Hematopoietic multipotent progenitor cell treated with erythropoietin and hydrocortisone succinate and interleukin-3 and kit ligand, for 4 days (in vitro differentiated cells): ENCODE results near the gene POU6F2.
A peak's percentile ranks its signal among the peaks of the same experiment; 100 is the strongest.
"Not testable (repeated sequence)": the region's sequence is repeated elsewhere in the genome, so short reads cannot be mapped to it uniquely, and the experiment has no call there.

Experiments used
- DNase-seq: peaks from one replicate; pipeline ENCODE4 v3.0.0-alpha.2; 2015

Gene POU6F2, protein sequence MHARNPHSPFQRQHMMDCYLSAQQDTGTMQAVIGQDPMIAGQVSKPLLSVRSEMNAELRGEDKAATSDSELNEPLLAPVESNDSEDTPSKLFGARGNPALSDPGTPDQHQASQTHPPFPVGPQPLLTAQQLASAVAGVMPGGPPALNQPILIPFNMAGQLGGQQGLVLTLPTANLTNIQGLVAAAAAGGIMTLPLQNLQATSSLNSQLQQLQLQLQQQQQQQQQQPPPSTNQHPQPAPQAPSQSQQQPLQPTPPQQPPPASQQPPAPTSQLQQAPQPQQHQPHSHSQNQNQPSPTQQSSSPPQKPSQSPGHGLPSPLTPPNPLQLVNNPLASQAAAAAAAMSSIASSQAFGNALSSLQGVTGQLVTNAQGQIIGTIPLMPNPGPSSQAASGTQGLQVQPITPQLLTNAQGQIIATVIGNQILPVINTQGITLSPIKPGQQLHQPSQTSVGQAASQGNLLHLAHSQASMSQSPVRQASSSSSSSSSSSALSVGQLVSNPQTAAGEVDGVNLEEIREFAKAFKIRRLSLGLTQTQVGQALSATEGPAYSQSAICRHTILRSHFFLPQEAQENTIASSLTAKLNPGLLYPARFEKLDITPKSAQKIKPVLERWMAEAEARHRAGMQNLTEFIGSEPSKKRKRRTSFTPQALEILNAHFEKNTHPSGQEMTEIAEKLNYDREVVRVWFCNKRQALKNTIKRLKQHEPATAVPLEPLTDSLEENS

DNA sequence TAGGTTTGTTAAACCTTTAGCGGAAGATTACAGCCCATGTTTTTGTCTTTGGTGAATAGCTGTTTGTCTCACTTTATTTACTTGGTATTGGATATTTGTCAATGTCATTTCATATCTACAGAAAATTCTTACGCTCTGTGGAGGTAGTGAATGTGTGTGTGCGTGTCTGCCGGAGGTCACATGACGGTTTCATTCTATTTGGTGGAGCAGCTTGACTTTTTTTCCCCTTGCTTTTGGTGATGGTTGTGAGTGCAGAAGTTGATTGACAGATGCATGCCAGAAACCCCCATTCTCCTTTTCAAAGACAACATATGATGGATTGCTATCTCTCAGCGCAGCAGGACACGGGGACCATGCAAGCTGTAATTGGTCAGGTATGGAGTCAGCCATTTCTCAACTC is at the start of gene POU6F2:
Gene POU6F2, plus strand, starts transcription at position 225 of the 400 bp plus-strand sequence. Its CDS starts 45 bp downstream, at position 270.
- no peak for DNase-seq

DNA sequence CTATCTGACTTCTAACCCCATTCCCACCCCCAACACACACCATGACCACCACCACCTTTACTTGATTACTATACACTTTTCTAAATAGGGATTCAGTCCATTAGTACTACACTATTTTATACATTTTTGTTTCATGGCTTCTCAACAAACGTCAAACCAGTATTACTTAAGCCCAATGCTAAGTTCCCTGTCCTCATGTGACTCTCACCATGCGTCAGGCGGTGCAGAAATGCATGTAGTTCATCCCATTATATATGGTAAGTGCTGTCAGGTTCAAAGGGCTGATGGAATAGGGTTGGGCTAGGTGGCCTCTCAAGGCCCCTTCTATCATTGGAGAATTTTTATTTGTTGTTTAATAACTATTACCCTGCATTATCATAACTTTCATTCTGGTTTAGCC is 49.2 kb upstream of the POU6F2 start:
- DNase-seq, result no peak

DNA sequence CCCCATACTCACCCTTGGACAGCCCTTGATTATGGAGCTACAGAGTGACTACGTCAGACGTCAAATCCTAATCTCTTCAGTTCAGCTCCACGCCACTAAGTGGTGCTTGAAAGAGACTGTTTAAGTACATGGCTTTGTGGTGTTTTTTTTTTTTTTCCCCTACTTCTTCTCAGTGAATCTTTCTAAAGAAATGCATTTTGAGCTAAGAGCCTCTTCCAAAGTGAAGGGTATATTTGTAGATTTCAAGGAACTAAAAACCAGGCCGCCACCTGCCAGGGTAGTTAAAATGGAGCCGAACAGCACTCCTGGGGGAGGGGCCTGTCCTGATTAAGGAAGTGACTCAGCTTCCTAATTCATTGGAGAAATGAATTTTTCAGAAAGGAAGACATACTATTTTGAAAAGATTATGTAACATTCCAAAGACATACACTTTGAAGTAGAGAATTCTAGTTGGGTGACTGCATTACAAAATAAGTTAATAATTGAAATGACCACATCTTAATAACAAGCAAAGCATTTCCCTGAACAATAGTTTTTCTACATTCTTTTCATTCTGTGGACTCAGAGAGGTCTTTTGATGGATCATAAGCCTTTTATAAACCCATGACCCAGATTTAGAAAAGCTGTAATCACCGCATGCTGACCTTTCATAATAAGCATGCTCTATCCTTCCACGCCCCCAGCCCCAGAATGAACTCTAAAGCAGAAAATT is 48.1 kb upstream of the POU6F2 start:
- DNase-seq, result peak; percentile 46

DNA sequence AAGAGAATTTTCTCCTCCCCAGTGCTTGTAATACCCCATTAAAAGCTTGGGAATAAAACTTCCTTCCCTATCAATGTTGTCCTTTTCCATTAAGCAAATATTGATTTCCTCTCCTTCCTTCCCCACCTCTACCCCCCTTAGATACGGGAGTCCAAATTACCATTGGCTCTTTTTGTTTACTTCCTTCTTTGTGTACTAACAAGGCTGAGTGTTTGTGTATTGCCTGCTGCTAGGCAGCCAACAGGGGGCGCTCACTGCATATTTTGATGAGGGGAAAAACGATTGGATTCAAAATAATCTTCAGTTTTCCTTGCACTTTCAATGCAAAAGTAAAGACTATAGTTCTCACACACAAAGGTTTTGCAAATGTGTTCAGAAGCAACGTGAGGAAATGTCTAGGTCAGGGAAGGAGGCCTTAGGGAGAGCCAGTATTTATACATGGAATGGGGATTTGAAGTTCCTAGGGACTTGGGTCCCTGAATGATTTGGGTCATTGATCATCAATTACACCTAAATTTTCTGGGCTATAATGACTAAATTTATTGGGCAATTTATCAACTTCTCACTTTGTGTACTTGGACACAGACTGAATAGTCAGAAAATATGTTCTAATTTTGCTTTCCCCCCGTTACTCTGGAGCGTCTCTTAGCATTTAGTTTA is 45.1 kb upstream of the POU6F2 start:
- peak; percentile 78 for DNase-seq

DNA sequence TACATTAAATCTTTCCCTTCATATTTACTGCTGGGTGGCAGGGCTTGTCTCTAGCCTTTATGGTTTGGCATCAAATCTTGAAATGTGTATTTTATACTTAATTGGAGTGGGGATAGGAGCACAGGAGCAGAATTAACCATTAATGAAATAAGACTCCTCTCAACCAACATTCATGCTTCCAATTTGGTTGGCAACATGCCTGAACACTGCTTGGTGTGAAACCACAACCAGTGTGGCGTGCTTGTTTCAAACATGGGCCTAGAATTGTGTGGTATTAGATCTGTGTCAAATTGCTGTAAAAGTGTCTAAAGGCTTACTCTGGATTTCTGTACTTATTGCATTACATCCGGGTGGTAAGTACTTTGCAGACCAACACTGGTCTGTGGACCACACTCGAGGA is 43.7 kb upstream of the POU6F2 start:
- DNase-seq, result no peak

DNA sequence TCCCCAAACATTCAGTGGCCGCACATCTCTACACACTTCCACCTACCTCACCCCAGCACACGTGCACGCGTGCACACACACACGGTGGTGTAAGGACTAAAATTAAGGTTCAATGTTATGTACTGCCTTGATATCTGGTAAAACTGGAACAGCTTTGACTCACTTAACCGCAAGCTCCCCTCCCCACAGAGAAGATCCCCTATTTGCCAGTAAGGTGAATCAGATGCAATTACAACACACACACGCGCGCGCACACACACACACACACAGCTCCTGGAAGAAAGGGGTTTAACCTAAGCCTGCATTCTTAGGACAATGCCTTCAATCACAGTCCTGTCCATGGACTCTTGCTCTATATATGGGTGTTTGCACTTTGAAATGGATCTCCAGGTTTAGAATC is 43.2 kb upstream of the POU6F2 start:
- DNase-seq, result no peak

DNA sequence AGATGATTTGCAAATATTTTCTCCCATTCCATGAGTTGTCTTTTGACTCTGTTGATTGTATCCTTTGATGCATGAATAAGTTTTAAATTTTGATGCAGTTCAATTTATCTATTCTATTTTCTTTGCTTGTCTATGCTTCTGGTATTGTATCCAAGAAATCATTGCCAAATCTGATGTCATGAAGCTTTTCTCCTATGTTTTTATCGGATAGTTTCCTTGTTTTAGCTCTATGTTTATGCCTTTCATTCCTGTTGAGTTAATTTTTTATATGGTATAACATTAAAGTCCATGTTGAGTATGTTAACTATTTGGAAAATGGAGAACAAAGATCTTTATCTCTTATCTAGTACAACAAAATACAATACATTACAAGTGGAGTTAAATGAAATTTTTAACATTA is 41.1 kb upstream of the POU6F2 start:
- DNase-seq, result no peak

DNA sequence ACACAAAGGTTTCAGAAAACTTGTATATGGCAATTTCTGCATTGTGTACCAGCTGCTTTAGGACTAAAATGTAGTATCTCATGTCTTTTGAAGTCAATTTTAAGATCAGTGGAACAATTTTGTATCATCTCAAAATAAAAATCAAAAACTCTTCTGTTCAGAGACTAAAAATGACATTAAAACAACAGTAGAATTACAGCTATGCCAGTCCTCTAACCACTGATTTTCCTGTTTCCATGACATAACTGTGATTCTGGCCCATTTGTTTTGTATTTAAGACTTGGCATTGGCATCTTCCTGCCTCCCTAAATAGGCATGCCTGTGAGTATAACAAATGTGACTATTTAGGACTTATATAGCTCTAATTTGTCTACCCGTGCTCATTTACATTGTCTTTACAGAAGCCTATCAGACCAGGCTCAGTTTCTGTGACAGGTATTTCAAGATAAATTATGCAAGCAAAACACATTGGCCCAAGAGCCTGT is 39.7 kb upstream of the POU6F2 start:
- DNase-seq, result no peak

DNA sequence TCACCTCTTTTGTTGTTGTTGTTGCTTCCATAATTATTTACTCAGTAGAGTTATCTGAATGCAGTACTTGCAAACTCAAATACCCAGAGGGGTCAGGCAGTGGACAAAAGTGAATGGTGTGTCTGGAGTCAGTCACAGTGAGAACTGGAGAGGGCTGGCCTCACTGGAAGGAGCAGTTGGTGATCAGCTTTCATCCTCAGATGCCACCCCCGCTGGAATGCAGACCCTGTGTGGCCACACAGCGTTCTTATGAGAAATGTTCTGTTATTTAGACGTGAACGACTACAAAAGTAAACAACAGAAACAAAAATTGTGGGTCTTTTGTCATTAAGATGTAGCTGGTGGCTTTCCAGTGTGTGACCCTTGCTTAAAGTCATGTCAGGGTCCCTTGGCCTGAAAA is 39.1 kb upstream of the POU6F2 start:
- DNase-seq, result no peak

DNA sequence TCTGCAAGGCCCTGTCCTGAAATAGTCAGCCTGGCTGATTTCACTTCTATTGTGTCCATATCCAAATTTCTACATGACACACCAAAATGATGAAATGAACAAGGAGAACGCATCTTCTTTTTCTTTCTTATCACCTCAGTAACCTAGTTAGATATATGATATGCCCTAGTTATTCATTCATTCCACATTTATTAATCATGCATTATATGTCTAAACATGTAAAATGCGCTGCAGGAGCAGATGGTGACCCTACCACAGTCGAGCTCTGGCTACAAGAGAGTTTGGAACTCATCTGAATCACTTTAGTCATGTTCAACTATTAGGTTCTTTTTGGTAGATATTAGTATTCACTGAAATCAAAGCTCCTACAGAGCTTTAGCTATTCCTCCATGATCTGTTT is 36.9 kb upstream of the POU6F2 start:
- no peak for DNase-seq

DNA sequence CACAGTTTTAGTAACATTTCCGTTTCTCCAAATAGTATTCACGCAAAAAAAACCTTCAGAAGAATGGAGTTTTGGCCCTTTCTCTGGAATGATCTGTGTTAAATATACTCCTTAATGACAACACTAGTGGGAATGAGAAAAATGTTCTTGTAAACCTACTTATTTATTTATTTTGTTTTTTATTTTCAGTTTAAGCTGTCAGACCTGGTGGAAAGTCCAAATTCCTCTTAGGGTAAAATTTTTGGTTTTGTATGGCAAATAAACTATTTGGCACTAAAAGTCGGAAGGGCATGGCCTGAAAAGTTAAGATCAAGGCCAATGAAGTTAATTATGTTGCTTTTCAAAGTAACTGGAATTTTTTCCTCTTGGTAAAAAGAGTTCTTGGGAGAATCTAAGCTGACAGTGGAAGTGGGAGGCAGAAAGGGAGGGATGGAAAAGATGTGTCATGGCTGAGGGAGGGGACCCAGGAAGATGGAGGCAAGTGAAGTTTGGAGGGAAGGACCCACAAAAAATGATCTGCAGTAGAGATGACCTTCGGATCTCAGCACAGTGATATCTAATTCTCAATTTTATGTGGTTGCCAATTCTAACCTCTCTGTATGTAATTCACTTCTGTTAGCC is 35.2 kb upstream of the POU6F2 start:
- DNase-seq, result no peak

DNA sequence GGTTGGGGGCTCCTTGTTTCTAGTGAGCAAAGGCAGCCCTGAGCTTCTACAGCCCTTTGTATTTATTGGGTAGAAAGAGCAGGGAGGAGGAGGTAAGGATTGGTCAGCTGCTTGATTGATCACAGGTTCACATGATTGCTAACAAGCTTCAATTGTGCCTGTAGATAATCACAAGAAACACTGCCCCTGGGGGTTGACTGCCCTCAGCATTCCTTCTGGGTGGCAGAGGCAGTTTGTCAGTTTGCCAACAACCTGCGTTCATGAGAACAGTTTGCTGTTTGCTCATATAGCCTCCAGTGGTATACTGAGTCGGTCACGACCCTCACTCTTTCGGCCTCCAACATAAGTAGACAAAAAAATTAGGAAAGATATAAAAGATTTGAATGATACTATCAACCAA is 30.2 kb upstream of the POU6F2 start:
- DNase-seq, result not testable (repeated sequence)

DNA sequence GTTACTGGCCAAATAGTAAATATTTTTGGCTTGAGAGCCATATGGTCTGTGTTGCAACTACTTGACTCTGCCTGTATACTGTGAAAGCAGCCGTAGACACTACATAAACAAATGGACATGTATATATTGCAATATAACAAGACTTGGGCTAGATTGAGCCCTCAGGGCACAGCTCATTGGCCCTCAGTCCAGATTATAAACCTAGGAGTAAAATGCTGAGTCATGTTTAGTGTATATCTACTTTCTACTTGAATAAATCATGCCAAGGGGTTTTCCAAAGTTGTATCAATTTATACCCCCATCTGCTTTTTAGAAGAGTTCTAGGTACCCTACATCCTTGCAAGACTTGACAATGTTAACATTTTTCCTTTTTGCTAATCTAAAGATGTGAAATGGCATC is 27.4 kb upstream of the POU6F2 start:
- DNase-seq, result peak; percentile 13

DNA sequence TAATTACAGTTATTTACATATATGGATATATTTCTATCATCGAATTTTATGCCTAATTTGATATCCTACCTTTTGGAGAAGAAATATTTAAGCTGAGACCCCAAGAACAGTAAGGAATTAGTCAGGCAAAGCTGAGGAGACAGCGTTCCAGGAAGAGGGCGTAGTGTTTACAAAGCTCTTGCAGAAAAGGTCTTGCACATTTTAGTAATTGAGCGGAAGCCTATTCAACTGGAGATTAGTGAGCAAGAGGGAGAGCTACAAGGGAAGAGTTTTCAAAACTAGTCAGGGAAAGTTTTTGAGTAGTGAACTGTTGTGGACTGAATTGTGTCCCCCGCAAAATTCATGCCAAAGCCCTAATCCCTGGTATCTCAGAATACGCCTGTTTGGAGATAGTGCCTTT is 26.5 kb upstream of the POU6F2 start:
- DNase-seq, result no peak

DNA sequence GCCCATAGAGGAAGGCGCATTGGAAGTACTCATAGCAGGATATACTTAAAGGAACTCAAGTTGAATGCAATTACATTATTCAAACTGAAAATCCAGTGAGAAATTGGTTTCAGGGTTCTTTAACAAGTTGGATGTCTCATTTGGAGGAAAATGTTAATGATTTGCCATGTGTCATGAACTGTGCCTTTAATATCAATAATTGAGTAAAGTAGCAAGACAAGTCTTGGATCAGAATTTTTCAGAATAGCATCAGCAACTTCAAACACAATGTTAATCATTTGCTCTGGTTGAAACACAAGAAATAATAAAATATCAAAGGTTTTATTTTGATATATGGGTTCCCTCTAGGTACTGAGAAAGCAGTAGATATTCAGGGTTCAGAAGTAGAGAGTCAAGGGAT is 24.5 kb upstream of the POU6F2 start:
- DNase-seq, result no peak

DNA sequence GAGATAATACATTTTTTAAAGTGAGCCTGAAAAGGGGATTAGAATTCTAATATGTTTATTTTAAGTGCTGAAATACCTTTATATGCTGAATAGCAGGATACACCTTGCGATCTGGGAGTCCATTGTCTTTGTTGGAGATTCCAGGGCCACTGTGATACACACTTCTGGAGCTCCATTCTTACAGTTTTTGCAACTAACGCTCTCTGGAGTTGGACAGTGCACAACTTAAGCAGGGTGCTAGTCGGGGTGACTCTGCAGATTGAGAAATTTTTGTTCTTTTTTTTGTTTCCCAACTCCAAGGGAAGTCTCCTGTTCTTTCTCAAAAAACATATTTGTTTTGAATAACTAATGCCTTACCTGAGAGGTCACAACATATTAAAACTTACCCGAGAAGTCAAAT is 23.7 kb upstream of the POU6F2 start:
- no peak for DNase-seq

DNA sequence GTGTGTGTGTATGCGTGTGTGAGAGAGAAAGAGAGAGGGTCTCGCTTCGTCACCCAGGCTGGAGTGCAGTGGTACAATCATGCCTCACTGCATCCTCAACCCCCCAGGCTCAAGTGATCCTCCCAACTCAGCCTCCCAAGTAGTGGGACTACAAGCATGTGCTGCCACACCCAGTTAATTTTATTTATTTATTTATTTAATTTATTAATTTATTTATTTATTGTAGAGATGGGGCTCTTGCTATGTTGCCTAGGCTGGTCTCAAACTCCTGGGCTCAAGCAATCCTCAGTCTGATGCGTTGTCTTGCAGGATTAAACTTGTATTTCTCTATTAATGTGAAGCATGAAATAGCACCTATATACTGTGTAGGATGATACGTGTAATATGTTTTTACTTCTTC is 21.8 kb upstream of the POU6F2 start:
- no peak for DNase-seq

DNA sequence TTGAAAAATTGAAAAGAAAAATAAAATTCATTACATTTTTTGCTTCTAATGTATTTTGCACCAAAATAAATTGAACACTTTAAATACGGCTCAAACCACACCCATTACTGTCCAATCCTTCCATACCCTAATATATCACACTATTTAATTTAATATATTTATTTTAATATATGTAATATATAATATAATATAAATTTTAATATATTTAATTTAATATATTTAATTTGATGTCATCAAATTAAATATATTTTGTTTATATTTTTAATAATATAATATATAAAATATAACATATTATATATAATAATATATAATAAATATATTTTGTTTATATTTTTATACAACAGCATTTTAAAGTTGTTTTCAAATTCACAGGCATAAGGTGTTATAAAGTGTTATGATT is 15.7 kb upstream of the POU6F2 start:
- no peak for DNase-seq

DNA sequence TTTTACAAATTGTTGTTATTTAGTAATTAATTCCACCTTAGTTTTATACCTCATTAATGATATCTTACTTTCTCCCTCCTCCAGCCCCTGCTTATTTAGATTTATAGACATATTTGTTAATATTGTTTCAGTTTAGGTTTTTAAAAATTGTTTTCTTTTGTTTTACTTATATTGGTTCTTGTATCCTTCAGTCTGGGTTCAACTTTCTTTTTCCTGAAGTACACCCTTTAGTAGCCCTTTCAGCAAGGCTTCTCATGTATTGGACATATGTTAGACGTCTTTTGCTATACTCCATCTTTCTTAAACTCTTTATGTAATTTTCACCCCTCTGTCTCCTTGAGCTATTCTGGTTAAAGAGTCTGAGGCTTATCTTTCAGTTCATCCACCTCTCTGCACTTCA is 12.8 kb upstream of the POU6F2 start:
- no peak for DNase-seq

DNA sequence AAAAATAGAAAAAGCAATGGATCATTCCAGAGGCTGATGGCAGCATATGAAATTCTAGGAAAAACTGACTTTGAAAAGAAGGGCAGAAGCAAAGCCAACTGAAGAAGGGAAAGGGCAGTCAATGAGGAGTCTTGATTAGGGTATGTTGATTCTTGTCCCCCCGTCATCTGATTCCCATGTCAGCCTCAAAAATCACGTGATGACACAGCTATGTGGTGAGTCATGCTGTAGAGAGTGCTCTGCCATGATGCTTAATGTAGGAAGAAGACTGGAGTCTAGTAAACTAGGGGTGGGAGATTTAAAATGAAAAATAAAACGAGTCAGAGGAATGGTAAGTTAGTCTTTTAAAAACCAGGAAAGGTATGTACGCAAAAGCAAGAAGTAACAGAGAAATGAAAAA is 3.9 kb upstream of the POU6F2 start:
- DNase-seq, result no peak

DNA sequence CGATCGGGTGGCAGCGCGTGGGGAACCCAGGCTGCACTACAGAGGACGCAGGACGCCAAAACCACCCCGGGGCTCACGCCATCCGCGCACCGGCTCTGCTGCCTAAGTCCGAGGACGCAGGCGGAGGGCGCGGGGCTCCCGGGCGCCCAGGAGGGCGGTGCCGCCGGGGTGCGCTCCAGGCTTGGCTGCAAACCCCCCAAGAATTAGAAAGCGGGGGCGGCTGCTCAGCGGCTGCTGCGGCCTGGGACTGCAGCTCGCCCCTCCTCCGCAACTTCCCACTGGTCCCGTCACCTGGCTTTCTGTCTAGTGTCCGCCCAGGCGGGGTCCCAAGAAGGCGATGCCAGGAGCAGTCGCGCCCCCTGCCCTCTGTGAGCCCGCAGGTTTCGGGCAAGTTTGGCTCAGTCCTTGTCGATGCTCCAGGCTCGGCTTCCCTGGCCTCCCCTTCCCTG is 1.7 kb upstream of the POU6F2 start:
- DNase-seq, result peak; percentile 20

DNA sequence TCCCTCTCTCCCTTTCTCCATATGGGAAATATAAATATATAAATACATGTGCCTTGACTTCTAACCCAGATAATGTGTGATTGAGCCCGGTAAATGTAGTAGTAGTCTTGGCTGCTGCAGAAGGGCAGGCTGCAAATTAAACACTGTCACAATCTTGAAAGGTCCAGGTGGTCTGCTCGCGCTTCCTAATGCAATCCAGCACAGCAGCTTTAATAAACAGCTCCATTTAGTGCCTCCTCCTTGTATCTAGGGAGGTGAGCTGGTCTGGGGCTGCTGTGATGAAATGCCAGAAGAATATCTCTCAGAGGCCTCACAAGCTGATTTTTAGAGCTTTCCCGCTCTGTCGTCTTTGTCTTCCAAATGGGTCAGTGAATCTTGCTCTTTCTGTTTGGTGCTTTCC is 782 bp downstream of the POU6F2 start:
- DNase-seq, result no peak

DNA sequence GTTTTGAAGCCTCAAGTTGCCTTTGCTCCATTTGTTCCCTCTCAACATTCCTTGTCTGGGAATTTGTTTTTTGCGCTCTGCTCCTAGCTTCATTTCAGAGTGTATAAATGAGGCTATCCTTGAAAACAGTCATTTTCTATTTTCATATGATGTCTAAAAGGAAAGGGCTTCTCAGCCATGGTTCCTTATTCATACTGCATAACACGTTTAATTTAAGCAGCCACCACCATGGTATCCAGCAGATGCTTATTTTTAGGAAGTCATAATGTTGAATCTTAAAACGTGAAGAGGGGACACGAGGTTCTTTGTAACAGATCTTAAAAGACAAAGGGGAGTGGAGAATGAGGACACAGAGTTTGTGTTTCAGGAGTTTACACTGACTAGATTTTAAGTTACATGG is 14.5 kb downstream of the POU6F2 start:
- no peak for DNase-seq
